SJCRH30 (cell line): ENCODE data around the gene PREP. TPM values are rescaled to one million over a fixed set of nuclear protein-coding genes. Genes with fewer than 3 reads are reported as not detected.

Experiments used
- DNase-seq, 2 experiments: peaks; one replicate each; pipeline ENCODE4 v3.0.0-alpha.2; 2015 to 2020
- H3K27ac ChIP-seq: fragments of 250-450 bp; sonication (Bioruptor Pico); 2 replicates; pipeline ENCODE4 v1.5.1; 2020; ENCODE audit warnings: mild to moderate bottlenecking, moderate library complexity
- H3K27me3 ChIP-seq: fragments of 250-450 bp; sonication (Bioruptor Pico); 2 replicates; pipeline ENCODE4 v1.5.1; 2020; ENCODE audit warnings: mild to moderate bottlenecking, moderate library complexity
- H3K36me3 ChIP-seq: fragments of 250-450 bp; sonication (Bioruptor Pico); 2 replicates; pipeline ENCODE4 v1.5.1; 2020; ENCODE audit warnings: mild to moderate bottlenecking, moderate library complexity
- H3K4me1 ChIP-seq: fragments of 250-450 bp; sonication (Bioruptor Pico); 2 replicates; pipeline ENCODE4 v1.5.1; 2020; ENCODE audit warnings: mild to moderate bottlenecking, moderate library complexity
- H3K4me3 ChIP-seq: fragments of 250-450 bp; sonication (Bioruptor Pico); 2 replicates; pipeline ENCODE4 v1.5.1; 2020; ENCODE audit warnings: mild to moderate bottlenecking, moderate library complexity
- H3K9me3 ChIP-seq: fragments of 250-450 bp; sonication (Bioruptor Pico); replicated peaks from 2 replicates; pipeline ENCODE4 v1.5.1; 2020; ENCODE audit warnings: mild to moderate bottlenecking, moderate library complexity
- total RNA-seq: library from RNA; depleted of rRNA; stranded (reverse); fragments of >200 nt; shearing (Covaris generic); gene quantifications from 2 replicates; pipeline ENCODE4 v1.2.3, GENCODE V29; 2014

Gene PREP
- total RNA-seq, 1 experiment from 2014 or later: 46.4 TPM

GRCh38 chr6:105409734-105410133 is 6.9 kb upstream of the PREP start:
- Histone ChIP-seq H3K9me3 (no peaks in the 10 kb centered on the region), H3K27me3 (0 out of 2 replicates have a peak, but pooled peaks cover 4% of the 10 kb centered on the region), H3K4me3 (no peak overlapping the region), H3K4me1 (no peaks in the 10 kb centered on the region), H3K36me3 (no peaks in the 10 kb centered on the region), H3K27ac (no peak overlapping the region)
- no peak for DNase-seq

- peak overlapping the region; percentile 92 for H3K4me3 ChIP-seq
- peaks cover 8% of the 10 kb centered on the region for H3K4me1 ChIP-seq
- peak; percentile 42 to 58 for DNase-seq
- H3K27ac ChIP-seq: peak overlapping the region; percentile 71
- no peaks in the 10 kb centered on the region for H3K9me3 ChIP-seq
- no peaks in the 10 kb centered on the region for H3K27me3 ChIP-seq
- no peaks in the 10 kb centered on the region for H3K36me3 ChIP-seq
Measured at GRCh38 chr6:105402090-105402938, 568 bp downstream of the PREP start.

DNA sequence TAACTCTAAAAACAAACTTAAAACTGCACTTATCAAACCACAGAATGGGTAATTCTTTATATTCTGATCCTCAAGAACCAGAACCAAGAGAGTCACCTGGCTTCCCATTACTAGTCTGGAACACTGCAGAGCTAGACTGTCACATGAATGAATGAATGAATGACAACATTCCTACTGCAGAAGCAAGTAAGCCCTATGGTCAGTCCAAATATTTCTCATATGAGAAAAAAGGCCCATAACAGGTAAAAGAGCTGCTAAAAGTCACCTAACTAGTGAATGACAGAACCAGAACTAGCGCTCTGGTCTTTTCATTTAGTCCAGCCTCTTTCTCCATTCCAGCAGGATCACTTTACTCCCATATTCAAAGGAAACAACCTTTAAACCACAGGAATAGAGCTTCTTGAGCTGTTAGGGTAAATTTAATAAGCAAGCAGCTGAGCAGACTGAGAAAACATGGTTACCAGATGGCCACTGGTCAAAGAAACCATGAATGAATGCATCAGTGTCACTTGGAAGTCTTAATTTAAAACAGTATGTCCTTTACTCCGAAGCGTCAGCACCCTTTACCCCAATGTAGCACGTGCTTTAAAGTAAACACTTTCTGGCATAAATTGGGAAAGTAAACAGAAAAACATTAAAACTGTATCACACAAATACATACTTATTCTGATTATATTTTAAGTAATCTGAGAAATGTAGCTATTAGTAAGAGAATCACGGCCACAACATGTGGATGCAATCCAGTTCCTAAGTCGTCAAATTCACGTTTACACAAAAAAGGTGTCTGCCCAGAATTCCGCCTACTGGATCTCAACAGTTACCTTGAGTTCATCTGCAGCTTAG is 1.4 kb downstream of the PREP start:
- Histone ChIP-seq H3K4me1 (peaks cover 8% of the 10 kb centered on the region), H3K9me3 (no peaks in the 10 kb centered on the region), H3K27ac (no peak overlapping the region), H3K27me3 (no peaks in the 10 kb centered on the region), H3K4me3 (peak overlapping the region; percentile 92), H3K36me3 (peaks cover 2% of the 10 kb centered on the region; the same call in 1 of the 2 replicates)
- peak in 1 of 2 experiments; percentile 12 for DNase-seq

GRCh38 chr6:105400501-105400900 is 2.4 kb downstream of the PREP start:
- H3K36me3 ChIP-seq: peaks cover 10% of the 10 kb centered on the region
- H3K4me1 ChIP-seq: peaks cover 8% of the 10 kb centered on the region
- H3K27ac ChIP-seq: no peak overlapping the region
- no peaks in the 10 kb centered on the region for H3K9me3 ChIP-seq
- H3K27me3 ChIP-seq: no peaks in the 10 kb centered on the region
- DNase-seq: no peak
- H3K4me3 ChIP-seq: no peak overlapping the region

DNA sequence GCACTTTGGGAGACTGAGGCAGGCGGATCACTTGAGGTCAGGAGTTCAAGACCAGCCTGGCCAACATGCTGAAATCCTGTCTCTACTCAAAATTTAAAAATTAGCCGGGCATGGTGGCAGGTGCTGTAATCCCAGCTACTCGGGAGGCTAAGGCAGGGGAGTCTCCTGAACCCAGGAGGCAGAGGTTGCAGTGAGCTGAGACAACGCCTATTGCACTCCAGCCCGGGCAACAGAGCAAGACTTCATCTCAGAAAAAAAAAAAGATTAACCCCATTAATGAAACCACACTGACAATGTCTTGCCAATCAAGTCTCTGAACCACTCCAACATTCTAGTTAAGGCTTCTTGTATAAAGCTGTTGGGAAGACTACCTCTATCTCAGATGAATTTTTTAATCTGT is 4.0 kb downstream of the PREP start:
- H3K4me3 ChIP-seq: no peak overlapping the region
- peaks cover 2% of the 10 kb centered on the region; the same call in 1 of the 2 replicates for H3K4me1 ChIP-seq
- no peak overlapping the region for H3K27ac ChIP-seq
- H3K36me3 ChIP-seq: peaks cover 25% of the 10 kb centered on the region
- DNase-seq: no peak
- no peaks in the 10 kb centered on the region for H3K9me3 ChIP-seq
- H3K27me3 ChIP-seq: no peaks in the 10 kb centered on the region

- no peaks in the 10 kb centered on the region for H3K9me3 ChIP-seq
- peaks cover 2% of the 10 kb centered on the region; the same call in 1 of the 2 replicates for H3K4me1 ChIP-seq
- H3K36me3 ChIP-seq: peaks cover 26% of the 10 kb centered on the region
- no peak overlapping the region for H3K4me3 ChIP-seq
- DNase-seq: no peak
- H3K27me3 ChIP-seq: no peaks in the 10 kb centered on the region
- H3K27ac ChIP-seq: no peak overlapping the region
Measured at GRCh38 chr6:105397987-105398386, 4.9 kb downstream of the PREP start.

GRCh38 chr6:105391705-105392104 is 11.2 kb downstream of the PREP start:
- Histone ChIP-seq H3K9me3 (no peaks in the 10 kb centered on the region), H3K27ac (no peak overlapping the region), H3K4me3 (no peak overlapping the region), H3K36me3 (peaks cover 33% of the 10 kb centered on the region), H3K27me3 (no peaks in the 10 kb centered on the region), H3K4me1 (no peaks in the 10 kb centered on the region)
- no peak for DNase-seq

- Histone ChIP-seq H3K9me3 (no peaks in the 10 kb centered on the region), H3K27me3 (no peaks in the 10 kb centered on the region), H3K36me3 (peaks cover 17% of the 10 kb centered on the region), H3K27ac (no peak overlapping the region), H3K4me1 (no peaks in the 10 kb centered on the region), H3K4me3 (no peak overlapping the region)
- DNase-seq: no peak
Measured at GRCh38 chr6:105389543-105389942, 13.3 kb downstream of the PREP start.

GRCh38 chr6:105388392-105388791 is 14.5 kb downstream of the PREP start:
- H3K4me1 ChIP-seq: no peaks in the 10 kb centered on the region
- H3K9me3 ChIP-seq: no peaks in the 10 kb centered on the region
- H3K27ac ChIP-seq: no peak overlapping the region
- H3K36me3 ChIP-seq: peaks cover 11% of the 10 kb centered on the region; the same call in 1 of the 2 replicates
- no peak overlapping the region for H3K4me3 ChIP-seq
- no peak for DNase-seq
- no peaks in the 10 kb centered on the region for H3K27me3 ChIP-seq

GRCh38 chr6:105384004-105384403 is 18.9 kb downstream of the PREP start:
- no peak for DNase-seq
- H3K36me3 ChIP-seq: peaks cover 8% of the 10 kb centered on the region; the same call in 1 of the 2 replicates
- no peak overlapping the region for H3K4me3 ChIP-seq
- H3K4me1 ChIP-seq: no peaks in the 10 kb centered on the region
- H3K9me3 ChIP-seq: no peaks in the 10 kb centered on the region
- no peaks in the 10 kb centered on the region for H3K27me3 ChIP-seq
- no peak overlapping the region for H3K27ac ChIP-seq

GRCh38 chr6:105382958-105383357 is 19.9 kb downstream of the PREP start:
- Histone ChIP-seq H3K4me1 (no peaks in the 10 kb centered on the region), H3K27ac (no peak overlapping the region), H3K9me3 (no peaks in the 10 kb centered on the region), H3K27me3 (no peaks in the 10 kb centered on the region), H3K4me3 (no peak overlapping the region), H3K36me3 (0 out of 2 replicates have a peak, but pooled peaks cover 3% of the 10 kb centered on the region)
- DNase-seq: no peak

- Histone ChIP-seq H3K27me3 (no peaks in the 10 kb centered on the region), H3K4me3 (no peak overlapping the region), H3K27ac (no peak overlapping the region), H3K4me1 (no peaks in the 10 kb centered on the region), H3K9me3 (no peaks in the 10 kb centered on the region), H3K36me3 (0 out of 2 replicates have a peak, but pooled peaks cover 3% of the 10 kb centered on the region)
- DNase-seq: no peak
Measured at GRCh38 chr6:105382496-105382895, 20.4 kb downstream of the PREP start.

- no peaks in the 10 kb centered on the region for H3K4me1 ChIP-seq
- DNase-seq: no peak
- H3K9me3 ChIP-seq: no peaks in the 10 kb centered on the region
- H3K27me3 ChIP-seq: no peaks in the 10 kb centered on the region
- H3K27ac ChIP-seq: no peak overlapping the region
- H3K36me3 ChIP-seq: peaks cover 7% of the 10 kb centered on the region
- no peak overlapping the region for H3K4me3 ChIP-seq
Measured at GRCh38 chr6:105380634-105381033, 22.2 kb downstream of the PREP start.

DNA sequence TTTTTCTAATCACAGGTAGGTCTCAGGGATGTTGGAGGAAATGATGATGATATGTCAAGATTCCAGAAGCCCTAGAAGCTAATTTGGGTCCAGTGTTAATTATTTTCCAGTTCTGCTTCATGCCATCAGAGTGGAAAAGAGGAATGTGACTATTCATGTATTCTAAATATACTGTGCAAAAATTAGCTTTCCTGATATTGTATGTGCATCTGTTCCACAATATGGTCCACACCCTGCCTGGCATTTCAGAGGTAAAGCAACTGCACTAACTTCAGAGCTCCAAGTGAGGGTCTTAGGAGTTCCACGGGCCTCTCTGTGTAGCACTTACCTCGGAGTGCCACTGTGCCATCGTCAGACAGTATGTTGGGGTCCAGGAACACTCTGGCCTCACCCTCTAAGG is 27.1 kb downstream of the PREP start:
- no peak overlapping the region for H3K4me3 ChIP-seq
- peaks cover 44% of the 10 kb centered on the region for H3K36me3 ChIP-seq
- peaks cover 10% of the 10 kb centered on the region for H3K4me1 ChIP-seq
- no peaks in the 10 kb centered on the region for H3K9me3 ChIP-seq
- DNase-seq: no peak
- no peaks in the 10 kb centered on the region for H3K27me3 ChIP-seq
- no peak overlapping the region for H3K27ac ChIP-seq

DNA sequence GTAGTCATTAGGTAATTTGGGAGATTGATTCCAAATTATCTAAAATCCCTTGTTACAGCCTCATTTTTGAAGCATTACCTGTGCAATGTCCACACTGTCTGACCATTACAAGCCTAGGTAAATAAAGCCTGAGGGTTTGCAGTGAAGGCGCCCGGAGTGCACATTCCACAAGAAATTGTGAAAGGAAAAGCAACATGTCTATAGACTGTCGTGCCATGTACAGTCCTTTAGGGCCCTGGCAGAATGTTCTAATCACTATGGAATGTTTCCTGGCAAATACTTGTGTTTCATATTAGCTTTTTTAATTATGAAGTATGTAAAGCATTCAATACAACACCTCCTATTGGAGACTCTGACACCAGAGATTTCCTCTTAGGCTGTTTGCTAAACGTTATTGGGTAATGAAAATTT is 28.9 kb downstream of the PREP start:
- H3K36me3 ChIP-seq: peaks cover 48% of the 10 kb centered on the region
- no peak for DNase-seq
- peak overlapping the region; percentile 18; the same call in 1 of the 2 replicates for H3K27ac ChIP-seq

More for the DNA sequence above, 28.9 kb downstream of the PREP start:
- Histone ChIP-seq H3K4me3 (no peak overlapping the region), H3K27me3 (no peaks in the 10 kb centered on the region), H3K4me1 (peaks cover 10% of the 10 kb centered on the region), H3K9me3 (no peaks in the 10 kb centered on the region)
